Heart left ventricle (tissue), 16 donors: ENCODE results near the gene ZNF76. TPM values are rescaled to one million over a fixed set of nuclear protein-coding genes. Genes with fewer than 3 reads are reported as not detected.

Source experiments
- ATAC-seq, 4 donors: fragments of 200-7000 bp; cut with Tn5 transposase; one replicate each; pipeline ENCODE4 v1.9.1; 2020 to 2022; ENCODE audit warnings: moderate library complexity in 4 of 4, mild to moderate bottlenecking in 3 of 4, moderate number of reproducible peaks in 1 of 4
- DNase-seq, 5 donors: peaks; one replicate each; pipeline ENCODE4 v3.0.0-alpha.2; 2020
- H3K27ac ChIP-seq, 12 donors: fragments of 200-600 bp; sonication (generic) in 4 of 12; one replicate each; pipeline versions ENCODE4 v1.5.0 to v1.8.0; 2016 to 2022; ENCODE audit warnings: mild to moderate bottlenecking in 2 of 12
- H3K27me3 ChIP-seq, 9 donors: fragments of 200-600 bp; sonication (generic) in 2 of 9; one replicate each; pipeline versions ENCODE4 v1.5.1 to v1.8.0; 2016 to 2022; ENCODE audit warnings: mild to moderate bottlenecking in 3 of 9
- H3K36me3 ChIP-seq, 9 donors: fragments of 200-600 bp; sonication (generic) in 2 of 9; one replicate each; pipeline versions ENCODE4 v1.5.0 to v1.8.0; 2018 to 2022; ENCODE audit warnings: mild to moderate bottlenecking in 2 of 9
- H3K4me1 ChIP-seq, 12 donors: fragments of 200-600 bp; sonication (generic) in 4 of 12; one replicate each; pipeline versions ENCODE4 v1.5.0 to v1.8.0; 2016 to 2022; ENCODE audit warnings: mild to moderate bottlenecking in 3 of 12
- H3K4me3 ChIP-seq, 12 donors: fragments of 200-600 bp; sonication (generic) in 4 of 12; one replicate each; pipeline versions ENCODE4 v1.5.0 to v1.8.0; 2017 to 2022; ENCODE audit warnings: mild to moderate bottlenecking in 9 of 12, moderate library complexity in 4 of 12
- H3K9me3 ChIP-seq, 12 donors: fragments of 200-600 bp; sonication (generic) in 4 of 12; one replicate each; pipeline versions ENCODE4 v1.5.0 to v1.8.0; 2016 to 2022; ENCODE audit warnings: mild to moderate bottlenecking in 1 of 12
- CTCF ChIP-seq, 12 donors: fragments of 200-600 bp; sonication (generic) in 4 of 12; IDR thresholded peaks; one replicate each; pipeline versions ENCODE4 v1.5.0 to v1.8.0; 2018 to 2022; ENCODE audit warnings: antibody characterized with exemption in 12 of 12, mild to moderate bottlenecking in 5 of 12
- POLR2A ChIP-seq, 2 donors: fragments of 450-650 bp; IDR thresholded peaks; one replicate each; pipeline ENCODE4 v1.6.1; 2017; ENCODE audit warnings: antibody characterized with exemption in 2 of 2, mild to moderate bottlenecking in 2 of 2, moderate library complexity in 2 of 2
- WGBS, 4 donors: extraction: QIAGEN DNeasy Blood & Tissue Kit in 2 of 4; methylation state at CpG; one replicate each; pipeline versions ENCODE4 v1.1.5 to v1.1.7; 2013 to 2018; 5-methylcytosine and 5-hydroxymethylcytosine counted together
- intact Hi-C, 10 donors: fragments of 100-400 bp; cut with DNase I; formaldehyde crosslinking; loops; one replicate each; pipeline versions ENCODE4 v1.11.1 to v1.14.2; 2022
- polyA plus RNA-seq, 2 donors: library from polyadenylated mRNA; stranded (reverse); fragments of 200-250 nt; gene quantifications; one replicate each; pipeline ENCODE4 v1.2.3, GENCODE V29; 2013
- total RNA-seq, 9 donors: library from RNA; depleted of rRNA in 2 of 9; stranded (reverse); fragments of >200 nt in 2 of 9; fragmentation: NEBNext Ultra II Directional in 3 of 9; extraction: Animal tissue kit (Norgen Biotek cat#: 25700) in 3 of 9; gene quantifications; one replicate each; pipeline versions ENCODE4 v1.1.0 to v1.2.4, GENCODE V29; 2016 to 2023
- donor health status: ischemic (EF 13 %, LVEDD 7.1; RV severe dilation, severe dysfunction).
- donor health status: healthy with polysubstance abuse.
- donor health status: DM: no; HTN: yes; CAD: no.
- donor health status: DM: no; HTN: no; CAD: no.
- donor health status: ischemic (EF 25% LVEDD 6.9; RV normal size, moderate dysfunction).
- donor health status: ischemic (EF 25% LVEDD 5.7; RV mildly dilated, moderate dysfunction).
- donor health status: healthy.
- donor health status: DM: yes; HTN: yes; CAD: no.
- donor health status: ischemic (EF 35%, LVEDD 5.7; RV mildly dilated, moderate dysfunction).
- donor health status: nonischemic (EF 11% LVEDD 7.7; RV severe dilation, severe dysfunction).
- donor health status: DM: yes; HTN: yes; CAD: no.
- donor health status: PGD.
- donor health status: ischemic (EF 29% LVEDD 5.4; RV normal size, mild dysfunction).
- donor health status: nonischemic (EF 23%, LVEDD 6.1; RV moderate dilation, normal function).

Gene ZNF76
- total and polyA plus RNA-seq, 11 donors: 20.2 to 46.1 (median 33.0) TPM

GRCh38 chr6:35214869-35215664, 44.5 kb upstream of the ZNF76 start:
- 36 to 45% (median 41%) methylated on average over 18 of the region's 18 CpGs for WGBS, 4 donors
- peaks cover 0 to 65% (median 13%) of the 10 kb centered on the region in 12 donors for H3K4me1 ChIP-seq
- H3K36me3 ChIP-seq: no peaks in the 10 kb centered on the region
- H3K4me3 ChIP-seq: peak overlapping the region; percentile 53 to 80 (median 64)
- peaks cover 0 to 52% (median 13%) of the 10 kb centered on the region in 9 donors for H3K27me3 ChIP-seq
- peak overlapping the region in 8 of 12 donors; percentile 2 to 76 (median 57) for H3K27ac ChIP-seq
- ATAC-seq (peak in 3 of 4 donors; percentile 32 to 47 (median 44)), DNase-seq (no peak)
- no peaks in the 10 kb centered on the region for H3K9me3 ChIP-seq
- intact Hi-C loops: no loop called here
- no peak for TF ChIP-seq POLR2A (IDR thresholded peaks at IDR 0.05)
- TF ChIP-seq CTCF (IDR thresholded peaks at IDR 0.05): no peak

- H3K36me3 ChIP-seq: no peaks in the 10 kb centered on the region
- peaks cover 0 to 73% (median 15%) of the 10 kb centered on the region in 12 donors for H3K4me1 ChIP-seq
- WGBS, 4 donors: 74 to 86% (median 83%) methylated on average over 6 of the region's 6 CpGs
- peaks cover 0 to 52% (median 13%) of the 10 kb centered on the region in 9 donors for H3K27me3 ChIP-seq
- peak overlapping the region in 6 of 12 donors; percentile 36 to 76 (median 66) for H3K27ac ChIP-seq
- intact Hi-C loops: no loop called here
- H3K9me3 ChIP-seq: no peaks in the 10 kb centered on the region
- peak overlapping the region in 7 of 12 donors; percentile 57 to 80 (median 65) for H3K4me3 ChIP-seq
- ATAC-seq (no peak), DNase-seq (no peak)
- TF ChIP-seq POLR2A (IDR thresholded peaks at IDR 0.05) (no peak), CTCF (IDR thresholded peaks at IDR 0.05) (no peak)
Observed at GRCh38 chr6:35215665-35216411, 43.7 kb upstream of the ZNF76 start.

- ATAC-seq (no peak), DNase-seq (no peak)
- Histone ChIP-seq H3K4me3 (no peak overlapping the region), H3K9me3 (no peaks in the 10 kb centered on the region), H3K4me1 (peaks cover 0 to 78% (median 17%) of the 10 kb centered on the region in 12 donors), H3K27ac (peak overlapping the region in 1 of 12 donors; percentile 33), H3K27me3 (peaks cover 0 to 52% (median 13%) of the 10 kb centered on the region in 9 donors), H3K36me3 (no peaks in the 10 kb centered on the region)
- intact Hi-C loops: no loop called here
- 97 to 100% (median 100%) methylated on average over 1 of the region's 1 CpG for WGBS, 4 donors
- no peak for TF ChIP-seq POLR2A (IDR thresholded peaks at IDR 0.05)
- no peak for TF ChIP-seq CTCF (IDR thresholded peaks at IDR 0.05)
Observed at GRCh38 chr6:35216412-35216732, 43.2 kb upstream of the ZNF76 start.
